Stimulated activated CD8-positive, alpha-beta memory T cell treated with anti-CD3 and anti-CD28 coated beads, Interleukin-12 subunit alpha, Interleukin-12 subunit beta, amount 100 ng/mL, for 4 hours (primary cell): Measurements from ENCODE around the gene SLC46A1.

ENCODE experiments used
- DNase-seq: peaks from one replicate; pipeline ENCODE4 v3.0.0-alpha.2; 2020; ENCODE audit warnings: low read depth

SLC46A1 gene

GRCh38 chr17:28381141-28381825 lies 24.7 kb downstream of the SLC46A1 start:
- DNase-seq: no peak

GRCh38 chr17:28379814-28380801 lies 25.9 kb downstream of the SLC46A1 start:
- DNase-seq: no peak

GRCh38 chr17:28372945-28373274 lies 33.1 kb downstream of the SLC46A1 start:
- no peak for DNase-seq

- DNase-seq: no peak
These were observed 33.6 kb downstream of the SLC46A1 start for GRCh38 chr17:28372203-28372944.

GRCh38 chr17:28371245-28372202 lies 34.5 kb downstream of the SLC46A1 start, which contains the start of gene SARM1:
Gene SARM1 (plus strand): TSS chr17:28371694. CDS start chr17:28372033, 339 bp downstream.
- DNase-seq: peak; percentile 72

GRCh38 chr17:28370744-28371103 lies 35.3 kb downstream of the SLC46A1 start:
- DNase-seq: no peak

GRCh38 chr17:28370035-28370743 lies 35.8 kb downstream of the SLC46A1 start, which contains the start of gene VTN:
Gene VTN (minus strand): TSS chr17:28370307. CDS start chr17:28370203, 104 bp downstream.
- no peak for DNase-seq

GRCh38 chr17:28369684-28370034 lies 36.4 kb downstream of the SLC46A1 start:
- DNase-seq: no peak

- no peak for DNase-seq
These were observed 36.9 kb downstream of the SLC46A1 start for GRCh38 chr17:28368915-28369683.

- DNase-seq: no peak
These were observed 37.6 kb downstream of the SLC46A1 start for GRCh38 chr17:28368306-28368831.

GRCh38 chr17:28367641-28368305 lies 38.2 kb downstream of the SLC46A1 start:
- DNase-seq: no peak

GRCh38 chr17:28366605-28367004 lies 39.4 kb downstream of the SLC46A1 start:
- no peak for DNase-seq

GRCh38 chr17:28365487-28365886 lies 40.5 kb downstream of the SLC46A1 start:
- no peak for DNase-seq

- DNase-seq: no peak
These were observed 41.2 kb downstream of the SLC46A1 start, which contains the start of gene SEBOX for GRCh38 chr17:28364665-28365363. Gene SEBOX (minus strand): TSS chr17:28365199. CDS start chr17:28365151, 48 bp downstream.

GRCh38 chr17:28363776-28364650 lies 42.0 kb downstream of the SLC46A1 start:
- DNase-seq: no peak

- no peak for DNase-seq
These were observed 42.8 kb downstream of the SLC46A1 start for GRCh38 chr17:28363186-28363585.

- DNase-seq: no peak
These were observed 48.2 kb downstream of the SLC46A1 start for GRCh38 chr17:28357901-28358197.
